Loucy (cell line): Measurements from ENCODE around the gene RNPEPL1.

Source experiments
- CTCF ChIP-seq: fragments of 200-600 bp; sonication (generic); conservative IDR thresholded peaks from 2 replicates; pipeline ENCODE4 v1.5.1; 2014; ENCODE audit warnings: mild to moderate bottlenecking, antibody characterized with exemption, low read length
- EZH2phosphoT487 ChIP-seq: fragments of 200-600 bp; IDR thresholded peaks from 2 replicates; pipeline ENCODE4 v1.6.1; 2018; ENCODE audit warnings: antibody characterized with exemption, mild to moderate bottlenecking, moderate library complexity, borderline replicate concordance

GRCh38 chr2:240570531-240571313 is 2.4 kb downstream of the RNPEPL1 start:
- no peak for TF ChIP-seq CTCF
- TF ChIP-seq EZH2phosphoT487, result no peak
